Neural crest cell (in vitro differentiated cells): Measurements from ENCODE around the gene HDGFL2. TPM values are rescaled to one million over a fixed set of nuclear protein-coding genes. Genes with fewer than 3 reads are reported as not detected.

Experiments
- DNase-seq: peaks from one replicate; pipeline ENCODE4 v3.0.0; 2021; ENCODE audit warnings: low read depth, mixed read lengths, low spot score
- H3K27ac Mint-ChIP-seq: one replicate; pipeline ENCODE4 v1.8.0; 2021; ENCODE audit warnings: mild to moderate bottlenecking, mixed read lengths; ENCODE audit not compliant: unreplicated experiment
- H3K27me3 Mint-ChIP-seq: 2 replicates; pipeline ENCODE4 v1.8.0; 2021; ENCODE audit warnings: low read depth, mild to moderate bottlenecking, mixed read lengths
- H3K36me3 Mint-ChIP-seq: 2 replicates; pipeline ENCODE4 v1.8.0; 2021; ENCODE audit warnings: low read depth, mild to moderate bottlenecking, mixed read lengths
- H3K4me1 Mint-ChIP-seq: 2 replicates; pipeline ENCODE4 v1.8.0; 2021; ENCODE audit warnings: mixed read lengths
- H3K4me3 Mint-ChIP-seq: one replicate; pipeline ENCODE4 v1.8.0; 2021; ENCODE audit warnings: mild to moderate bottlenecking, mixed read lengths
- H3K9me3 Mint-ChIP-seq: 2 replicates; pipeline ENCODE4 v1.8.0; 2021; ENCODE audit warnings: mixed read lengths
- total RNA-seq: library from RNA; stranded (reverse); gene quantifications from 2 replicates; pipeline ENCODE4 v1.2.1, GENCODE V29; 2021
- TF ChIP-seq, protein P1 (sequence below): fragments of 200-600 bp; sonication (generic); conservative IDR thresholded peaks from 2 replicates; pipeline ENCODE4 v1.5.0; 2021; ENCODE audit warnings: antibody characterized with exemption, mild to moderate bottlenecking

Gene HDGFL2
- total RNA-seq, 1 donor from 2014 or later, result 110 TPM

DNA sequence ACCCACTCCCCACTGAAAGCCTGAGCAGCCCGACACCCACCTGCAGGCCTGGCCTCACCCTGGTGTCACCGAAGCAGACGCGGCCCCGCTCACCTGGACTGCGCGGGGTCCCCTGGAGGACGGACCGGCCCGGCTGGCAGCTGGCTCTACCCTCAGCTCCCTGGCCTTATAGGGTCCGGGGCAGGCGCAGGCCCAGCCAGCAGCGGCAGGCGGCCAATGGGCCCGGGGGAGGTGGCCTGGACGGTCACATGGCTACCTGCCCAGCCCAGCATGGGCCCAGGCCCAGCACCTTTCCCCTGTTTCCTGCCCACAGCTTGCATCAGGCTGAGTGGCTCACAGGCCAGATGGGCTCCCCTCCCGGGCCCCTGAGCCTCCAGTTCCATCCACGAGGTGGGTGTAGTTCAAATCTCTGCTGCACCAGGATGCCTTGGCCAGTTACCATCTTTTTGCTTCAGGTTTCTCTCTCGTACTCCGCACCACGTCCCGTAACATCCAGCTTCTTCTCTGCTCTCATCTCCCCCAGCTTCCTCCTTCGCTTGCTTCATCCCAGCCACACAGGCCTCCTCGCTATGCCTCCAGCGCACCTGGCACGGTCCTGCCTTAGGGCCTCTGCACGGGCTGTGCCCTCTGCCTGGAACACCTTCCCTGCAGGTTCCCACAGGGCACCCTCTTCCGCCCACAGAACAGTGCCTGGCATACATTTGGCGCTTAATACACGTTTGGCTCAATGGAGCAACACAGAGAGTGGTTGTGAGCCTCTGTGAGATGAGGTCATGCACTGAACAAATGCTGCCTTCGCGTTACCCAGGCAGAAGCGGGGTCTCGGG lies 46.5 kb downstream of the HDGFL2 start, which contains the start of gene PLIN4:
Gene PLIN4, minus strand, starts transcription at position 142 of the 827 bp plus-strand sequence. CDS start 214 bp downstream, outside the sequence.
- no peak within 1 kb of the TSS for H3K4me3 Mint-ChIP-seq
- no peaks in the 10 kb centered on the region for H3K9me3 Mint-ChIP-seq
- H3K27ac Mint-ChIP-seq, result no peak within 1 kb of the TSS
- H3K36me3 Mint-ChIP-seq, result no peaks in the 10 kb centered on the region
- TF ChIP-seq, protein P1, sequence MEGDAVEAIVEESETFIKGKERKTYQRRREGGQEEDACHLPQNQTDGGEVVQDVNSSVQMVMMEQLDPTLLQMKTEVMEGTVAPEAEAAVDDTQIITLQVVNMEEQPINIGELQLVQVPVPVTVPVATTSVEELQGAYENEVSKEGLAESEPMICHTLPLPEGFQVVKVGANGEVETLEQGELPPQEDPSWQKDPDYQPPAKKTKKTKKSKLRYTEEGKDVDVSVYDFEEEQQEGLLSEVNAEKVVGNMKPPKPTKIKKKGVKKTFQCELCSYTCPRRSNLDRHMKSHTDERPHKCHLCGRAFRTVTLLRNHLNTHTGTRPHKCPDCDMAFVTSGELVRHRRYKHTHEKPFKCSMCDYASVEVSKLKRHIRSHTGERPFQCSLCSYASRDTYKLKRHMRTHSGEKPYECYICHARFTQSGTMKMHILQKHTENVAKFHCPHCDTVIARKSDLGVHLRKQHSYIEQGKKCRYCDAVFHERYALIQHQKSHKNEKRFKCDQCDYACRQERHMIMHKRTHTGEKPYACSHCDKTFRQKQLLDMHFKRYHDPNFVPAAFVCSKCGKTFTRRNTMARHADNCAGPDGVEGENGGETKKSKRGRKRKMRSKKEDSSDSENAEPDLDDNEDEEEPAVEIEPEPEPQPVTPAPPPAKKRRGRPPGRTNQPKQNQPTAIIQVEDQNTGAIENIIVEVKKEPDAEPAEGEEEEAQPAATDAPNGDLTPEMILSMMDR, result no peak
- H3K27me3 Mint-ChIP-seq, result no peaks in the 10 kb centered on the region
- no peaks in the 10 kb centered on the region for H3K4me1 Mint-ChIP-seq
- no peak for DNase-seq

DNA sequence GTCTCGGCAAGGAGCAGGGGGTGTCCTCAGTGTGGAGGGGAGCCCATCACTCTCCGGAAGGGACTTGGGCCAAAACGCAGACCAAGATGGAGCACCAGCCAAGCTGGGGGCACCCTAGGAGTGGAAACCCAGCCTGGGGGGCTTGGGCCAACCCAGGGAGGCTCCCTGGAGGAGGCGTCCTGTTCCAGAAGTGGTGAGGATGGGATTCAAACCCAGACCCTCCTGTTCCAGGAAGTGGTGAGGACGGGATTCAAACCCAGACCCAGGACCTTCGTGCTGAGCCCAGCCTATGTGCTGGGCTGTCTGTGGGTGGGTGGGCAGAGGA lies 47.0 kb downstream of the HDGFL2 start:
- DNase-seq, result no peak
- no peak overlapping the region for H3K27ac Mint-ChIP-seq
- no peaks in the 10 kb centered on the region for H3K4me1 Mint-ChIP-seq
- H3K36me3 Mint-ChIP-seq, result no peaks in the 10 kb centered on the region
- H3K27me3 Mint-ChIP-seq, result no peaks in the 10 kb centered on the region
- no peaks in the 10 kb centered on the region for H3K9me3 Mint-ChIP-seq
- no peak overlapping the region for H3K4me3 Mint-ChIP-seq
- TF ChIP-seq, protein P1, result no peak

DNA sequence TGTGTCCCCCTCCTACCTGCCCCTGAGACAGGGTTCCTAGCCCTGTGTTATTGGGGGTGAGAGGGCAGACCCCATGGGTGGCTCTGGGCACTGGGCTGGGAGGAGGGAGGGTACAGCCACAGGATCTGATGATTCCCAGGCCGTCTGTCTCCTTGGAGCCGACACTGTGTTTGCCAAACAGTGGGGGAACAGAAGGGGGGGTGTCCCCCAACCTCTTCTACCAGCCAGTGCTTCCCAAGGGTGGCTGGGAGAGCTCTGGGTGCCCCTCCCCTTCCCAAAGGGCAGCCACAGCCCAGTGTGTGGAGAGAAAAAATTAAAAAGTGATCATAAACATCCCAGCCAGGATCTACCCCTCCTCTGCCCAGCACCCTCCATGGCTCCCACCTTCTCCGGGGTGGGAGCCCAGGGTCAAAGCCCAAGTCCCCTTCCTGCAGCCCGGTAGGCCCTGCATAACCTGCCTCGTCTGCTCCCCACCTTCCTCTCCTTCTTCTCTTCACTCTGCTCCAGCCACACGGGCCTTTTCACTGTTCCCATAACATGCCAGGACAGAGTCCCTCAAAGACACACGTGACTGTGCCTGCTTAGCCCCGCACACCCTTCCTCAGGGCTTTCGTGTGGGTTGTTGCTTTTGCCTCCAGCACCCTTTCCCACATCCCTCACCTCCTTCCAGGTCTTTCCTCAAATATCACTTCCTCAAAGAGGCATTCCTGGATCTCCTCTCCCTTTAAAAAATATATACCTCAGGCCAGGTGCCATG lies 47.6 kb downstream of the HDGFL2 start:
- TF ChIP-seq, protein P1, result no peak
- Mint-ChIP-seq H3K4me3 (no peak overlapping the region), H3K36me3 (no peaks in the 10 kb centered on the region), H3K4me1 (no peaks in the 10 kb centered on the region), H3K9me3 (no peaks in the 10 kb centered on the region), H3K27me3 (no peaks in the 10 kb centered on the region), H3K27ac (no peak overlapping the region)
- no peak for DNase-seq

DNA sequence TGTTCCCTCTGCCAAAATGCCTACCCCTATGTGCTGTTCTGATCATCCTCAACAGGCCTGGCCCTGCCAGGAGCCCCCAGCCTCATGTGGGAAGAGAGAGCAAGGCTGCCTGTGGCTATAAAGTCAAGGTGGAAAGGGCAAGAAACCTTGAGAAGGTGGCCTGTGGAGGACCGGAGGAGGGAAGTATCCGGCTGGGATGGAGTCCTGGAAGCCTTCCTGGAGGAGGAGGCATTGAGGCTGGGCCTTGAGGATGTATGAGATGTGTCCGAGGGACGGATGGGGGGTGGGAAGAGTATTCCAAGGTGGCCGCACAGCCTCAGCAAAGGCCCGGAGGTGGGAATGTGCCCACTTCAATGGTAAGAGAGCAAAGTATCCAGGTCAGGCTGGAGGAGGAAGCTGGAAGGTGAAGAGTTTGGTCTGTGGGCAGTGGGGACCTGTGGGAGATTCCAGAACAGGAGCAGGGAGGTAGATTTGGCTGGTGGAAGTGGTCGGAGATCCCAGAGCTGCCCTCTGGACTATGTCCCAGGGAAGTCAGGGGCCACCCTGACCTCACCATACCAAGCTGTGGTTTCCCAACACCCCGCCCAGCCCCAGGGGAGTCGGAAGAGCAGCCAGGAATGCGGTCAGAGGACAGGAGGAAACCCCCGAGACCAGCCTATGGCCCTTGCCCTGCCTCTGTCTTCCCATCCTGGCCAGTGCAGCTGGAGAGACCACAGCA lies 49.2 kb downstream of the HDGFL2 start:
- Mint-ChIP-seq H3K27ac (no peak overlapping the region), H3K4me3 (no peak overlapping the region), H3K9me3 (no peaks in the 10 kb centered on the region), H3K4me1 (no peaks in the 10 kb centered on the region), H3K27me3 (no peaks in the 10 kb centered on the region), H3K36me3 (no peaks in the 10 kb centered on the region)
- DNase-seq, result no peak
- TF ChIP-seq, protein P1, result no peak

DNA sequence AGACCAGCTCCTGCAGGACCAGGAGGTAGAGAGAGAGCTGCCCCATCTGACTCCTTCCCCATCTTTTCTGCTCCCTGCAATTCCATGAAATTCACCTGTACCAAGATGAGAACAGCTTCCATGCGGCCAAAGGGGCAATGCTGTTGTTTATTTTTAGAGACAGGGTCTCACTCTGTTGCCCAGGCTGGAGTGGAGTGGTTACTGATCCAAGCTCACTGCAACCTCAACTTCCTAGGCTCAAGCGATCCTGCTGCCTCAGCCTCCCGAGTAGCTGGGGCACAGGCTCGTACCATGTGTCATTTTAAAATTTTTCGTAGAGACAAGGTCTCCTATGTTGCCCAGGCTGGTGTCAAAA lies 49.8 kb downstream of the HDGFL2 start:
- Mint-ChIP-seq H3K27ac (no peak overlapping the region), H3K36me3 (no peaks in the 10 kb centered on the region), H3K27me3 (no peaks in the 10 kb centered on the region), H3K4me1 (no peaks in the 10 kb centered on the region), H3K4me3 (no peak overlapping the region), H3K9me3 (no peaks in the 10 kb centered on the region)
- TF ChIP-seq, protein P1, result no peak
- no peak for DNase-seq
